ENCODE data around the gene PSMC3IP. TPM values are rescaled to one million over a fixed set of nuclear protein-coding genes. Genes with fewer than 3 reads are reported as not detected.
A peak's percentile ranks its signal among the peaks of the same experiment; 100 is the strongest.

The PSMC3IP gene
- total RNA-seq, 2 experiments from 2014 or later, result 14.7 to 16.1 TPM

- DNase-seq, result peak; percentile 39
- POLR2A ChIA-PET, result interaction anchor here (0.7 to 3.4 kb wide), 30 partner anchors 8 to 707 kb away, joined by 3 to 41 read pairs (median 4); partner anchors contain the start of genes BECN1, COASY, GHDC and KCNH4
- Mint-ChIP-seq H3K27me3 (no peaks in the 10 kb centered on the region), H3K4me1 (peaks cover 43% of the 10 kb centered on the region), H3K4me3 (peak overlapping the region; percentile 99), H3K9me3 (no peaks in the 10 kb centered on the region), H3K27ac (peak overlapping the region; percentile 91), H3K36me3 (ENCODE audit: low read depth) (peaks cover 45% of the 10 kb centered on the region)
- CTCF ChIA-PET, result interaction anchor here (0.8 to 6.0 kb wide), 11 partner anchors 18 to 217 kb away, joined by 3 to 70 read pairs (median 5); partner anchors contain the start of genes BECN1, MLX, PLEKHH3 and PSMC3IP
Measured at GRCh38 chr17:42608305-42609181, 31.0 kb upstream of the PSMC3IP start.

GRCh38 chr17:42607769-42608168, 30.2 kb upstream of the PSMC3IP start:
- Mint-ChIP-seq H3K27me3 (no peaks in the 10 kb centered on the region), H3K9me3 (no peaks in the 10 kb centered on the region), H3K4me3 (peak overlapping the region; percentile 99), H3K4me1 (peaks cover 48% of the 10 kb centered on the region), H3K27ac (no peak overlapping the region), H3K36me3 (ENCODE audit: low read depth) (peaks cover 47% of the 10 kb centered on the region)
- ChIA-PET POLR2A (interaction anchor here (0.7 to 3.4 kb wide), 16 partner anchors 25 to 413 kb away, joined by 3 to 41 read pairs (median 5); partner anchors contain the start of genes BECN1, GHDC, MLX and PLEKHH3), CTCF (interaction anchor here (0.8 to 6.0 kb wide), 8 partner anchors 17 to 216 kb away, joined by 3 to 70 read pairs (median 5); partner anchors contain the start of genes BECN1, MLX and PSMC3IP)
- DNase-seq, result no peak

GRCh38 chr17:42603318-42603717, 25.8 kb upstream of the PSMC3IP start:
- no peak overlapping the region for H3K27ac Mint-ChIP-seq
- DNase-seq, result no peak
- H3K9me3 Mint-ChIP-seq, result no peaks in the 10 kb centered on the region
- ChIA-PET CTCF (no interaction called here), POLR2A (no interaction called here)
- peaks cover 35% of the 10 kb centered on the region for H3K36me3 Mint-ChIP-seq (ENCODE audit: low read depth)
- H3K27me3 Mint-ChIP-seq, result no peaks in the 10 kb centered on the region
- peaks cover 44% of the 10 kb centered on the region for H3K4me1 Mint-ChIP-seq
- H3K4me3 Mint-ChIP-seq, result no peak overlapping the region

- no peak for DNase-seq
- ChIA-PET POLR2A (interaction anchor here (1.4 kb wide), 1 partner anchor 20 kb away, joined by 6 read pairs; the partner anchor contains the start of gene PSMC3IP), CTCF (interaction anchor here (0.8 to 1.5 kb wide), 5 partner anchors 18 to 176 kb away, joined by 3 read pairs; partner anchors contain the start of gene PSMC3IP)
- H3K4me3 Mint-ChIP-seq, result no peak overlapping the region
- peaks cover 10% of the 10 kb centered on the region for H3K4me1 Mint-ChIP-seq
- no peaks in the 10 kb centered on the region for H3K9me3 Mint-ChIP-seq
- peaks cover 21% of the 10 kb centered on the region for H3K36me3 Mint-ChIP-seq (ENCODE audit: low read depth)
- H3K27me3 Mint-ChIP-seq, result no peaks in the 10 kb centered on the region
- H3K27ac Mint-ChIP-seq, result no peak overlapping the region
Measured at GRCh38 chr17:42598905-42599304, 21.4 kb upstream of the PSMC3IP start.

- ChIA-PET CTCF (no interaction called here), POLR2A (interaction anchor here (0.6 kb wide), 1 partner anchor 13 kb away, joined by 3 read pairs; no protein-coding TSS in a partner anchor)
- Mint-ChIP-seq H3K27ac (no peak overlapping the region), H3K9me3 (no peaks in the 10 kb centered on the region), H3K27me3 (no peaks in the 10 kb centered on the region), H3K36me3 (ENCODE audit: low read depth) (peaks cover 16% of the 10 kb centered on the region), H3K4me1 (peaks cover 3% of the 10 kb centered on the region), H3K4me3 (no peak overlapping the region)
- DNase-seq, result no peak
Measured at GRCh38 chr17:42596386-42596785, 18.9 kb upstream of the PSMC3IP start.

GRCh38 chr17:42591411-42591810, 13.9 kb upstream of the PSMC3IP start:
- Mint-ChIP-seq H3K4me3 (no peak overlapping the region), H3K27ac (no peak overlapping the region), H3K9me3 (no peaks in the 10 kb centered on the region), H3K4me1 (peaks cover 5% of the 10 kb centered on the region), H3K27me3 (no peaks in the 10 kb centered on the region), H3K36me3 (ENCODE audit: low read depth) (peaks cover 39% of the 10 kb centered on the region)
- ChIA-PET POLR2A (interaction anchor here (1.1 to 1.9 kb wide), 2 partner anchors 14 kb away, joined by 5 to 7 read pairs; partner anchors contain the start of gene PSMC3IP), CTCF (interaction anchor here (1.0 to 7.1 kb wide), 2 partner anchors 11 to 13 kb away, joined by 3 to 37 read pairs; partner anchors contain the start of gene PSMC3IP)
- DNase-seq, result no peak

GRCh38 chr17:42590886-42591285, 13.4 kb upstream of the PSMC3IP start:
- H3K4me1 Mint-ChIP-seq, result peaks cover 5% of the 10 kb centered on the region
- H3K9me3 Mint-ChIP-seq, result no peaks in the 10 kb centered on the region
- CTCF ChIA-PET, result interaction anchor here (1.0 to 7.1 kb wide), 3 partner anchors 11 to 18 kb away, joined by 3 to 37 read pairs (median 3); partner anchors contain the start of gene PSMC3IP
- no peaks in the 10 kb centered on the region for H3K27me3 Mint-ChIP-seq
- POLR2A ChIA-PET, result interaction anchor here (1.9 kb wide), 1 partner anchor 13 kb away, joined by 7 read pairs; the partner anchor contains the start of gene PSMC3IP
- H3K36me3 Mint-ChIP-seq (ENCODE audit: low read depth), result peaks cover 43% of the 10 kb centered on the region
- no peak overlapping the region for H3K27ac Mint-ChIP-seq
- DNase-seq, result no peak
- H3K4me3 Mint-ChIP-seq, result no peak overlapping the region

GRCh38 chr17:42586514-42587230, 9.1 kb upstream of the PSMC3IP start:
- Mint-ChIP-seq H3K27ac (peak overlapping the region; percentile 52), H3K9me3 (no peaks in the 10 kb centered on the region), H3K27me3 (no peaks in the 10 kb centered on the region), H3K36me3 (ENCODE audit: low read depth) (peaks cover 69% of the 10 kb centered on the region), H3K4me3 (no peak overlapping the region), H3K4me1 (peaks cover 5% of the 10 kb centered on the region)
- ChIA-PET CTCF (interaction anchor here (0.9 to 7.1 kb wide), 2 partner anchors 9 to 174 kb away, joined by 3 to 37 read pairs; partner anchors contain the start of genes PSMC3IP and RAMP2), POLR2A (interaction anchor here (2.1 kb wide), 1 partner anchor 8 kb away, joined by 10 read pairs; the partner anchor contains the start of gene PSMC3IP)
- no peak for DNase-seq

GRCh38 chr17:42585353-42585752, 7.8 kb upstream of the PSMC3IP start:
- Mint-ChIP-seq H3K27me3 (no peaks in the 10 kb centered on the region), H3K36me3 (ENCODE audit: low read depth) (peaks cover 70% of the 10 kb centered on the region), H3K4me3 (no peak overlapping the region), H3K27ac (no peak overlapping the region), H3K9me3 (no peaks in the 10 kb centered on the region), H3K4me1 (peaks cover 2% of the 10 kb centered on the region)
- CTCF ChIA-PET, result no interaction called here
- POLR2A ChIA-PET, result no interaction called here
- DNase-seq, result no peak

- Mint-ChIP-seq H3K36me3 (ENCODE audit: low read depth) (peaks cover 71% of the 10 kb centered on the region), H3K9me3 (no peaks in the 10 kb centered on the region), H3K27me3 (no peaks in the 10 kb centered on the region), H3K4me3 (no peak overlapping the region), H3K27ac (no peak overlapping the region), H3K4me1 (peaks cover 3% of the 10 kb centered on the region)
- DNase-seq, result no peak
- CTCF ChIA-PET, result no interaction called here
- POLR2A ChIA-PET, result no interaction called here
Measured at GRCh38 chr17:42584880-42585279, 7.4 kb upstream of the PSMC3IP start.

GRCh38 chr17:42581744-42582270, 4.3 kb upstream of the PSMC3IP start:
- Mint-ChIP-seq H3K9me3 (no peaks in the 10 kb centered on the region), H3K27me3 (no peaks in the 10 kb centered on the region), H3K4me3 (no peak overlapping the region), H3K36me3 (ENCODE audit: low read depth) (peaks cover 61% of the 10 kb centered on the region), H3K27ac (no peak overlapping the region), H3K4me1 (peaks cover 19% of the 10 kb centered on the region)
- DNase-seq, result no peak
- ChIA-PET POLR2A (interaction anchor here (0.9 to 9.9 kb wide), 3 partner anchors 16 to 192 kb away, joined by 3 to 109 read pairs (median 3); partner anchors contain the start of genes COASY, MLX and VPS25), CTCF (interaction anchor here (0.5 to 1.0 kb wide), 2 partner anchors 49 to 182 kb away, joined by 3 read pairs; no protein-coding TSS in a partner anchor)

Measured in activated CD4-positive, alpha-beta memory T cell treated with anti-CD3 and anti-CD28 coated beads, Interleukin-2, amount 10 ng/mL, durations not matched to agents 7 days and 5 days (primary cell).